Stimulated activated CD4-positive, alpha-beta T cell treated with anti-CD3 and anti-CD28 coated beads, Interleukin-1b, Interleukin-23, amount 100 ng/mL, for 4 hours (primary cell): Measurements from ENCODE around the gene CENPC.

Source experiments
- DNase-seq, 2 donors: peaks; one replicate each; pipeline ENCODE4 v3.0.0-alpha.2; 2020; ENCODE audit warnings: low read depth in 2 of 2

CENPC gene, protein sequence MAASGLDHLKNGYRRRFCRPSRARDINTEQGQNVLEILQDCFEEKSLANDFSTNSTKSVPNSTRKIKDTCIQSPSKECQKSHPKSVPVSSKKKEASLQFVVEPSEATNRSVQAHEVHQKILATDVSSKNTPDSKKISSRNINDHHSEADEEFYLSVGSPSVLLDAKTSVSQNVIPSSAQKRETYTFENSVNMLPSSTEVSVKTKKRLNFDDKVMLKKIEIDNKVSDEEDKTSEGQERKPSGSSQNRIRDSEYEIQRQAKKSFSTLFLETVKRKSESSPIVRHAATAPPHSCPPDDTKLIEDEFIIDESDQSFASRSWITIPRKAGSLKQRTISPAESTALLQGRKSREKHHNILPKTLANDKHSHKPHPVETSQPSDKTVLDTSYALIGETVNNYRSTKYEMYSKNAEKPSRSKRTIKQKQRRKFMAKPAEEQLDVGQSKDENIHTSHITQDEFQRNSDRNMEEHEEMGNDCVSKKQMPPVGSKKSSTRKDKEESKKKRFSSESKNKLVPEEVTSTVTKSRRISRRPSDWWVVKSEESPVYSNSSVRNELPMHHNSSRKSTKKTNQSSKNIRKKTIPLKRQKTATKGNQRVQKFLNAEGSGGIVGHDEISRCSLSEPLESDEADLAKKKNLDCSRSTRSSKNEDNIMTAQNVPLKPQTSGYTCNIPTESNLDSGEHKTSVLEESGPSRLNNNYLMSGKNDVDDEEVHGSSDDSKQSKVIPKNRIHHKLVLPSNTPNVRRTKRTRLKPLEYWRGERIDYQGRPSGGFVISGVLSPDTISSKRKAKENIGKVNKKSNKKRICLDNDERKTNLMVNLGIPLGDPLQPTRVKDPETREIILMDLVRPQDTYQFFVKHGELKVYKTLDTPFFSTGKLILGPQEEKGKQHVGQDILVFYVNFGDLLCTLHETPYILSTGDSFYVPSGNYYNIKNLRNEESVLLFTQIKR

GRCh38 chr4:67545199-67546003, at the start of gene CENPC:
Gene CENPC (minus strand): TSS chr4:67545503. CDS start chr4:67545355, 148 bp downstream.
- peak; percentile 79 to 86 for DNase-seq

- DNase-seq = no peak
Measured at GRCh38 chr4:67593741-67594175, 48.5 kb upstream of the CENPC start.

DNA sequence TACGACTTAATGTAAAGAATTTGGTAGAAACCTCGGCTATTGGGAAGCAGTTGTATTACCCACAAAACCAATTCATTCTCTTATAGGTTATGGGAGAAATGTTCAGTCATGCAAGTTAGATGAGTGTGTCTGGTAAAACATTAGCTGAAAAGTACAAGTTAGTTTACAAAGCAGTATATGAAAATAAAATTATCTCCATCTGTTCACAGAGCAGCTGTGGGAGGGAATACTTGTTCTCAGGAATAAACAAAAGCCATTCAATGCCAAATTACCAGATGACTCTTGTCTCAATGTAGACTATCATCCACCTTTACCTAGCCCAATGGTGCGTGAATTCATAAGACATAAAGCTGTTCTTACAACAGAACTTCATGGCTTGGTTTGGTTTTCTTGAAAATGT, 41.9 kb upstream of the CENPC start:
- no peak for DNase-seq

DNA sequence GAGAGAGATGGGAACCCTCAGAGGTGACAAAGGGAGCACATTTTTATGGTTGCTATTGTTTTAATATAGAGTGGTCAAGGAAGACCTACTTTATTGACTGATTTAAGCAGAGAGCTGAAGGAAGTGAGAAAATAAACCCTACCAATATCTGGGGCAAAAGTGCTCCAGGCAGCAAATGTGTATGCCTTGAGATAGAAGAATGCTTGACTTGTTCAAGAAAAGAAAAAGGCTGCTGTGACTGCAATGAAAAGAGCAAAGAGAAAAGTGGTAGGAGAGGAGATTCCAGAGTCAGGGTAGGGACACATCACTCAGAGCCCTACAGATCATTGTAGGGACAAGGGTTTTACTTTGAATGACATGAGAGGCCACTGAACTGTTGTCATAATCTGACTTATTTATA, 39.2 kb upstream of the CENPC start:
- no peak for DNase-seq

- DNase-seq = no peak
Measured at GRCh38 chr4:67581913-67582312, 36.6 kb upstream of the CENPC start.

- no peak for DNase-seq
Measured at GRCh38 chr4:67581208-67581857, 36.0 kb upstream of the CENPC start.

- no peak for DNase-seq
Measured at GRCh38 chr4:67580577-67580976, 35.3 kb upstream of the CENPC start.

DNA sequence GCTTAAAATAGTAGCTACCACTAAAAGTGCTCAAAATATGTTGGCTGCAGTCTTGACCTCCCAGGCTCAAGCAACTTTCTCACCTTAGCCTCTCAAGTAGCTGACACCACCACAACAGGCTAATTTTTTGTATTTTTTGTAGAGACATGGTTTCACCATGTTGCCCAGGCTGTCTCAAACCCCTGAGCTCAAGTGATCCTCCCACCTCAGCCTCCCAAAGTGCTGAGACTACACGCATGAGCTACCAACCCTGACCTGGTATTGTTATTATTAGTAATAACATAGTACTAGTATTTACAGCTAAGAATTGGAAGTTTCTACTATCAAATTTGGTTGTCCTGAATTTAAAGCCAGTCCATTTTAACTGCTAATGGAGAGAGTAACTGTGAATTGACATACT, 31.2 kb upstream of the CENPC start:
- DNase-seq = no peak

DNA sequence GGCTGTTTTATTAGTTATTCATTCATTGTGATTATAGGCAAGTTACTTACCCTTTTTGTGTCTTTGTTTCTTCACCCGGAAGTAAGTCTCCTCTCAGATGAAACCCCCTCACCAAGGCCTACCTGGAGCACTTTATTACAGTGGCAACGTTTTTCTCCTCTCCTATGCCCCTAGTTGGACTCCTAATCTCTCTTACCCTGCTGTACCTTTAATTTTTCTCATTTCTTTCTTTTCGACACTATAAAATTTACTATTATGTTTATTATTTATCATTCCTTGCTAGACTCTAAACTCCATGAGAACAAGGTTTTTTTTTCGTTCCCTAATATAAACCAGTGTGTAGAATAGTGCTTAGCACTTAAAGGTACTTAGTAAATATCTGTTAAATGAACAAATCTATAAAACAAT, 30.8 kb upstream of the CENPC start:
- no peak for DNase-seq

DNA sequence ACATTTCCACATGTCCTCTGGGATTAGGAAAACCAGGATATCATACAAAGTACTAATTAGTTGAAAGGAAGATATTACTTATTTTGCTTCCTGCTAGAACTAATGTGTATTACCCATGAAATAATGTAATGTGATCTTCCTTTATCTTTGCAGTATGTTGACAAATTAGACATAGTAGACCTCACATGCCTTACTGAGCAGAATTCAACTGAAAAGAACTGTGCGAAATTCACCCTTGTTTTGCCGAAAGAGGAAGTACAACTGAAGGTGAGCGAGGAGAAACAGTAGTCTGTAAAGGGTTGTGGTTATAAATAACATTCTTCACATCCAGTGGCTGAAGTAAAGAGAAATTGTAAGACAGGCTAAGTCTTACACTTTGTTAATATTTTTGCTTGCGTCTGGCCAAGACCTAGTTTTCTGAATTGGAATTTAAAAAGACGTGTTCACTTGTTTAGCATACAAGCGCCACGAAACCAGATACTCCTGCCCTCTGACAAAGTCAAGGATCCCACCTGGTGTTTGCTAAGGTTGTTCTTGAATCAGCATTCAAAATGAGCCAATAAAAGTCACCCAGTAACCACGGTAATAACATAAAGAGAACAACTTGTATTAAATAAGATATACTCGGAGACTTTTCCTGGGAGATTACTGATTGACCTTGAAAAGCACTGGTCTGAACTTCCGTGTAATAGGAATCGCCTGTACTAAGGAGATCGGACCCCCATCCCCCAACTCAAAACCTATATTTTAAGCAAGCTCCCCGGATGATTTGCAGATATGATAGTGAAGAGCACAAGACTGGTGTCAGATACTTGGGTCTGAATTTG, 30.1 kb upstream of the CENPC start:
- DNase-seq = no peak

- DNase-seq = no peak
Measured at GRCh38 chr4:67573193-67573592, 27.9 kb upstream of the CENPC start.

GRCh38 chr4:67571975-67572374, 26.7 kb upstream of the CENPC start:
- no peak for DNase-seq

GRCh38 chr4:67570537-67570936, 25.2 kb upstream of the CENPC start:
- DNase-seq = no peak

GRCh38 chr4:67568820-67569219, 23.5 kb upstream of the CENPC start:
- no peak for DNase-seq

- no peak for DNase-seq
Measured at GRCh38 chr4:67566335-67566734, 21.0 kb upstream of the CENPC start.

- DNase-seq = no peak
Measured at GRCh38 chr4:67565284-67565683, 20.0 kb upstream of the CENPC start.

DNA sequence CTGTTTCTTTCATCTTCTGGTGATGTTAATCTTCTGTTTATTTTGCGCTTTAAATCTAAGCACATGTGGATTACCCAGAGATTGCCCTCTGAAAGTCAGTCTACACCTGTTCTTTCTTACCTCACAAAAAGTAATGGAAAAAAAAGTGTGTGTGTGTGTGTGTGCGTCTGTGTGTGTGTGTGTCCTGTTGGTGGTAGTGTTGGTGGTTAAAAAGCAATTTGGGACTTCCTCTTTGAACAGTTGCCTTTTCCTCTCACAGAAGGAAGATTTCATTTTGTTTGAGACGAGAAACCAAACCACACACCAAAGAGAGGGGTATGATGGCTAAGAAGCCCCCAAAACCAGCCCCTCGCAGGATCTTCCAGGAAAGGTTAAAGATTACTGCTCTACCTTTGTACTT, 13.2 kb upstream of the CENPC start, which contains the start of gene STAP1:
STAP1 (plus strand) TSS at position 235 of the 400 bp plus-strand sequence; CDS start at position 318, 83 bp downstream.
- no peak for DNase-seq

GRCh38 chr4:67556436-67556835, 11.1 kb upstream of the CENPC start:
- no peak for DNase-seq

DNA sequence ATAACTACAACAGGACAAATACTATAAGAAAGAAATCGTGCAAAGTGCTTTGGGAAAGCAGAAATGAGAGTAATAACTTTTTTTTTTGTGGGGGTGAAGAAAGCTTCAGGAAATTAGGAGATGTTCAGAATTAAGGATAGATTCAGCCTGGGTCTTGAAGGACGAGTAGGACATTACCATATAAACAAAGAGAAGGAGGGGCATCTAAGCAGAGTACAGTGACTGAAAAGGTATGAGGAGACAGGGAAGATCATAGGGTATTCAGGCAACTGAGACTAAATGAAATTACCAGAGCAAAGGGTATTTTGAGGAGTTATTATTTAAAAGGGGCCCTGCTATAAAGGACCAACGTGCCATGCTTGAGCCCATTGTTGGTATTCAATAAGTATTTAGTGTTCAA, 10.1 kb upstream of the CENPC start:
- DNase-seq = no peak

DNA sequence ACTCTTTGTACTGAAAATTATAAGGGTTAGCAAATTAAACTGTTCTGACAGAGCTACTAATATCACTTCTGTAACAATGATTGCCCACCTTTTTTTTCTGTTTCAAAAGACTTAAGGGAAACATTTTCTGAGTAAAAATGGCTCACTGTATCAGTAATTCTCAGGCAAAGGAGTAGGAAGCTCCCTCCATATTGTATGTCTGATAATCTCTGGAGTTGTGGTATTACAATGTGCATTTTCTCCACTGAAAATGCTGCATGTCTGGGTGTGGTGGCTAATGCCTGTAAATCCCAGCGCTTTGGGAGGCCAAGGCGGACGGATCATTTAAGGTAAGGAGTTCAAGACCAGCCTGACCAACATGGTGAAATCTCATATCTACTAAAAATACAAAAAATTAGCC, 8.8 kb upstream of the CENPC start:
- DNase-seq = no peak
